HG02981 (cell line): ENCODE data around the gene POM121.
"Not testable (repeated sequence)": the region's sequence is repeated elsewhere in the genome, so short reads cannot be mapped to it uniquely, and the experiment has no call there.

Experiments
- ATAC-seq: cut with Tn5 transposase; IDR thresholded peaks from one replicate; pipeline ENCODE4 v1.9.1; 2021; ENCODE audit warnings: mild to moderate bottlenecking, moderate library complexity; ENCODE audit not compliant: unreplicated experiment

POM121 gene

DNA sequence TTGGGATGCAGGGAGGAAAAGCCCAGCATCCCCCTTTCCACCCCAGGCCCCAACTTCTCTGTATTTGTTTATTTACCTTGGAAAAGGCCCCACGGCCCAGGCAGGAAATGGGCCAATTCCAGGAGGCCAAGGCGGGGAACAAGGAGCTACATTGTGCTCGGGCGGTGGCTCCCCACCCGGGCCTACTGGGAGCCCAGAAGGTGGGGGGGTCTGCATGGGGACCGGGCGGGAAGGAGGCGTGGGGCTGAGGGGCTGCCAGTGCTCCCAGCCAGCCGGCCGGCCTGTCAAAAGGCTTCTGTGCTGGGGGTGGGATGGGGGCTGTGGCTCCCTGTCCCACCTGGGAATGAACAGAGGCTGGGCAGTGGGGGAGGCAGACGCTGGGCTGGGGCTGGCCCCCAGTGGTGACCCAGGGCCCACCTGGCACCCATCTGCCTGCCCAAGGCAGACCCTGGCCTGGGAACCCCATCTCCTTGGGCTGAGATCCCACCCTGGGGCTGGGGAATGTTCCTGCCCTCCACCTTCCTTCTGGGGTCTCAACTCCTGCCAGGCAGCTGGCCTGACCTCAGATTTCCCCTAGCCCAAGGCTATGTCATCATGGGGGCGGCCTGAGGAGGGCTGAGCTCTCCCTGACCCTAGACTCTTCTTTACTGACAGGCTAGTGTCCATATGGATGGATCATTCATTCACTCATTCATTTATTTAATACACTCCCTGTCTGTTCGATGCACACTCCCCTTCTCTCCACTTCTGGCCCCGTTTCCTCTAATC is 65.4 kb downstream of the POM121 start:
- not testable (repeated sequence) for ATAC-seq

DNA sequence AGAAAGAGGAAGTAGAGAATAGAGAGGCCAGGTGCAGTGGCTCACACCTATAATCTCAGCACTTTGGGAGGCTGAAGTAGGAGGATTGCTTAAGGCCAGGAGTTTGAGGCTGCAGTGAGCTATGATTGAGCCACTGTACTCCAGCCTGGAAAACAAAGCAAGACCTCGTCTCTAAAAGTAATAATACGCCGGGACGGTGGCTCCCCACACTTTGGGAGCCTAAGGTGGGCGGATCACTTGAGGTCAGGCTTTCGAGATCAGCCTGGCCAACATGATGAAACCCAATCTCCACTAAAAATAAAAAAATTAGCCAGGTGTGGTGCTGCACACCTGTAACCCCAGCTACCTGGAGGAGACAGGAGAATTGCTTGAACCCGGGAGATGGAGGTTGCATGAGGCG is 70.6 kb downstream of the POM121 start:
- ATAC-seq = not testable (repeated sequence)

DNA sequence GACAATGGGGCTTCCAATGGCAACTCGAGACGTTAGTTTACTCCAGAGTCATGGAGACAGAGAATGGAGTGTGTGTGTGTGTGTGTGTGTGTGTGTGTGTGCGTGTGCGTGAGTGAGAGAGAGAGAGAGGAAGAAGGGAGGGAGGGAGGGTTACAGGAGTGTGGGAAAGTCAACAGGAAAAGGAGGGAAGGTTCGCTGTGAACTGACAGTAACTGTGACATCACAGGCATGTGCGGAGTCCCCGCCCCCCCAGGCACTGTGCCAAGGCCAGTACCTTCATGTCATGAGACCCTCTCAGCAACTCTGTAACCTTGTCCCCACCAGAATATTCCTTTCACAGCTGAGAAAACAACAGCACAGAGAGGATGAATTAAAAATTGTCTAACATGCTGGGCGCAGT is 72.6 kb downstream of the POM121 start:
- not testable (repeated sequence) for ATAC-seq

DNA sequence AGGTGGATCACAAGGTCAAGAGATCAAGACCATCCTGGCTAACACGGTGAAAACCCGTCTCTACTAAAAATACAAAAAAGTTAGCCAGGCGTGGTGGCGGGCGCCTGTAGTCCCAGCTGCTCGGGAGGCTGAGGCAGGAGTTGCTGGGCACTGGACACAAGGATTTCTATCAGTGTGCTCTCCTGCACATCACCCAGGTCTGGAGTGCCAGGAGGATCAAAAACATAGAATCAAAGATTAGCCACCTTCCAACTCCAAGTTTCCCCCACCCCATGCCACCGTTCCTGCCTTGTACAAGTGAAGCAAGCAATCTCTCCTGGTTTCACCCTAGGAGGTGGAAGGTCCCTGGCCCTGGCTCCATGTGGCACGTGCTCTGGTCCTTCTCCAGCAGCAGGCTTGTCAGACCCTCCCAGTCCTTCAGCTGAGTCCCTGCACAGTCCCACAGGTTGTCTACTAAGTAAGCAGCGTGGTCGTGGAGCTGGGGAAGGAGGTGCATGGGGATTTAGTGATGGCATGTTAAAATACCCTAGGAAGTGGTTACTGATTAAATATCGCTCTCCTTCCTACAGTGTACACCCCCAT is 73.1 kb downstream of the POM121 start:
- not testable (repeated sequence) for ATAC-seq
